Measurements from ENCODE around the gene UBE2G1.

UBE2G1 gene

GRCh38 chr17:4236456-4236855 lies 130.0 kb downstream of the UBE2G1 start:
- no peak overlapping the region for H3K4me2 ChIP-seq (ENCODE audit: low read depth, low read length, poor library complexity, severe bottlenecking)
- no peaks in the 10 kb centered on the region for H3K27me3 ChIP-seq (ENCODE audit: low read length)
- H3K4me3 ChIP-seq (ENCODE audit: insufficient read depth, low read length, poor library complexity, severe bottlenecking) = no peak overlapping the region
- no peaks in the 10 kb centered on the region for H3K9me3 ChIP-seq (ENCODE audit: insufficient read depth, low read length)
- peaks cover 24% of the 10 kb centered on the region for H3K36me3 ChIP-seq (ENCODE audit: low read length)
- TF ChIP-seq EZH2phosphoT487 (conservative IDR thresholded peaks at IDR 0.05; ENCODE audit: low read length) (no peak), CTCF (IDR thresholded peaks at IDR 0.05; ENCODE audit: insufficient read depth, low read length, poor library complexity, severe bottlenecking) (no peak)
- H3K27ac ChIP-seq (ENCODE audit: low read depth, low read length) = no peak overlapping the region
- H3F3A ChIP-seq (ENCODE audit: insufficient read depth) = 0 out of 2 replicates have a peak, but pooled peaks cover 3% of the 10 kb centered on the region
- H3K79me2 ChIP-seq (ENCODE audit: insufficient read depth, low read length) = 0 out of 2 replicates have a peak, but pooled peaks cover 4% of the 10 kb centered on the region
- H2AFZ ChIP-seq (ENCODE audit: low read depth, low read length, severe bottlenecking) = no peak overlapping the region
- H4K20me1 ChIP-seq (ENCODE audit: low read depth, low read length) = no peaks in the 10 kb centered on the region
- no peaks in the 10 kb centered on the region for H3K9me2 ChIP-seq (replicated peaks; ENCODE audit: insufficient read depth, low read length)
- H3K9ac ChIP-seq (ENCODE audit: low read length) = no peak overlapping the region

- Histone ChIP-seq H2AFZ (ENCODE audit: low read depth, low read length, severe bottlenecking) (no peak overlapping the region), H3F3A (ENCODE audit: insufficient read depth) (peaks cover 7% of the 10 kb centered on the region; the same call in 1 of the 2 replicates), H3K27ac (ENCODE audit: low read depth, low read length) (no peak overlapping the region), H3K79me2 (ENCODE audit: insufficient read depth, low read length) (peaks cover 7% of the 10 kb centered on the region; the same call in 1 of the 2 replicates), H4K20me1 (ENCODE audit: low read depth, low read length) (no peaks in the 10 kb centered on the region), H3K9ac (ENCODE audit: low read length) (no peak overlapping the region), H3K27me3 (ENCODE audit: low read length) (no peaks in the 10 kb centered on the region), H3K9me2 (replicated peaks; ENCODE audit: insufficient read depth, low read length) (no peaks in the 10 kb centered on the region), H3K36me3 (ENCODE audit: low read length) (peaks cover 20% of the 10 kb centered on the region), H3K9me3 (ENCODE audit: insufficient read depth, low read length) (no peaks in the 10 kb centered on the region), H3K4me2 (ENCODE audit: low read depth, low read length, poor library complexity, severe bottlenecking) (no peak overlapping the region), H3K4me3 (ENCODE audit: insufficient read depth, low read length, poor library complexity, severe bottlenecking) (no peak overlapping the region)
- TF ChIP-seq EZH2phosphoT487 (conservative IDR thresholded peaks at IDR 0.05; ENCODE audit: low read length) (no peak), CTCF (IDR thresholded peaks at IDR 0.05; ENCODE audit: insufficient read depth, low read length, poor library complexity, severe bottlenecking) (no peak)
Measured at GRCh38 chr17:4235372-4236279, 130.8 kb downstream of the UBE2G1 start.

- no peaks in the 10 kb centered on the region for H3K27me3 ChIP-seq (ENCODE audit: low read length)
- no peak overlapping the region for H3K27ac ChIP-seq (ENCODE audit: low read depth, low read length)
- peaks cover 7% of the 10 kb centered on the region; the same call in 1 of the 2 replicates for H3F3A ChIP-seq (ENCODE audit: insufficient read depth)
- H3K4me2 ChIP-seq (ENCODE audit: low read depth, low read length, poor library complexity, severe bottlenecking) = no peak overlapping the region
- H3K4me3 ChIP-seq (ENCODE audit: insufficient read depth, low read length, poor library complexity, severe bottlenecking) = no peak overlapping the region
- TF ChIP-seq CTCF (IDR thresholded peaks at IDR 0.05; ENCODE audit: insufficient read depth, low read length, poor library complexity, severe bottlenecking) (no peak), EZH2phosphoT487 (conservative IDR thresholded peaks at IDR 0.05; ENCODE audit: low read length) (no peak)
- no peaks in the 10 kb centered on the region for H3K9me3 ChIP-seq (ENCODE audit: insufficient read depth, low read length)
- no peak overlapping the region for H3K9ac ChIP-seq (ENCODE audit: low read length)
- peaks cover 20% of the 10 kb centered on the region for H3K36me3 ChIP-seq (ENCODE audit: low read length)
- peaks cover 7% of the 10 kb centered on the region; the same call in 1 of the 2 replicates for H3K79me2 ChIP-seq (ENCODE audit: insufficient read depth, low read length)
- H2AFZ ChIP-seq (ENCODE audit: low read depth, low read length, severe bottlenecking) = no peak overlapping the region
- H4K20me1 ChIP-seq (ENCODE audit: low read depth, low read length) = no peaks in the 10 kb centered on the region
- H3K9me2 ChIP-seq (replicated peaks; ENCODE audit: insufficient read depth, low read length) = no peaks in the 10 kb centered on the region
Measured at GRCh38 chr17:4234401-4234800, 132.1 kb downstream of the UBE2G1 start.

Data from SU-DHL-6 (cell line).